A673 (cell line): ENCODE results near the gene SOX14. TPM values are rescaled to one million over a fixed set of nuclear protein-coding genes. Genes with fewer than 3 reads are reported as not detected.

Experiments
- BruUV-seq: library from RNA; stranded (reverse); fragments of 400-500 nt; replicated peaks from 2 replicates; lab custom pipeline; 2021; lab: Mats Ljungman, UMichigan
- CTCF ChIA-PET: fragments of 300-600 bp; sonication (Branson Sonifier 250); formaldehyde crosslinking; loops from one replicate; lab custom pipeline; 2022; ENCODE audit warnings: antibody characterized with exemption; lab: Charles Lee
- POLR2A ChIA-PET: fragments of 300-600 bp; sonication (Branson Sonifier 250); formaldehyde crosslinking; loops from one replicate; lab custom pipeline; 2022; ENCODE audit warnings: antibody characterized with exemption; ENCODE audit not compliant: low non-redundant PET; lab: Charles Lee
- DNase-seq: peaks from one replicate; pipeline ENCODE4 v3.0.0-alpha.2; 2015; ENCODE audit warnings: low spot score
- H3K27ac ChIP-seq: fragments of 200-600 bp; sonication (generic); 2 replicates; pipeline ENCODE4 v1.5.1; 2016; ENCODE audit warnings: mixed run types, low read depth, mild to moderate bottlenecking, mixed read lengths, antibody characterized with exemption, low read length; ENCODE audit not compliant: poor library complexity, severe bottlenecking
- H3K27me3 ChIP-seq: fragments of 200-600 bp; sonication (generic); replicated peaks from 2 replicates; pipeline ENCODE4 v1.6.1; 2017; ENCODE audit warnings: mixed run types, low read depth, mild to moderate bottlenecking, mixed read lengths, antibody characterized with exemption, low read length; ENCODE audit not compliant: insufficient read depth, poor library complexity
- H3K36me3 ChIP-seq: fragments of 200-600 bp; sonication (generic); 2 replicates; pipeline ENCODE4 v1.6.1; 2016; ENCODE audit warnings: mixed run types, mild to moderate bottlenecking, mixed read lengths, antibody characterized with exemption, low read length; ENCODE audit not compliant: insufficient read depth, poor library complexity, severe bottlenecking
- H3K4me1 ChIP-seq: fragments of 200-600 bp; sonication (generic); 2 replicates; pipeline ENCODE4 v1.6.1; 2017; ENCODE audit warnings: mixed run types, mild to moderate bottlenecking, mixed read lengths, antibody characterized with exemption, low read length; ENCODE audit not compliant: insufficient read depth, poor library complexity, severe bottlenecking
- H3K4me3 ChIP-seq: fragments of 200-600 bp; sonication (generic); 2 replicates; pipeline ENCODE4 v1.5.1; 2016; ENCODE audit warnings: low read depth, mixed run types, mild to moderate bottlenecking, mixed read lengths, low read length; ENCODE audit not compliant: poor library complexity, severe bottlenecking
- H3K9me3 ChIP-seq: fragments of 200-600 bp; sonication (generic); 2 replicates; pipeline ENCODE4 v1.6.1; 2016; ENCODE audit warnings: mixed run types, low read depth, mild to moderate bottlenecking, mixed read lengths, antibody characterized with exemption, low read length; ENCODE audit not compliant: poor library complexity, severe bottlenecking
- CTCF ChIP-seq: fragments of 300-800, 200-600 bp; sonication (generic); conservative IDR thresholded peaks from 2 replicates; pipeline ENCODE4 v1.5.1; 2017; ENCODE audit warnings: low read depth, mild to moderate bottlenecking, antibody characterized with exemption, low read length, moderate library complexity, mixed read lengths
- EZH2 ChIP-seq: fragments of 200-600 bp; sonication (generic); IDR thresholded peaks from 2 replicates; pipeline ENCODE4 v1.6.1; 2017; ENCODE audit warnings: borderline replicate concordance, low read depth, mild to moderate bottlenecking, mixed read lengths, antibody characterized with exemption, low read length; ENCODE audit not compliant: poor library complexity, severe bottlenecking
- intact Hi-C: fragments of 100-400 bp; cut with micrococcal nuclease; formaldehyde crosslinking; loops from one replicate; pipeline ENCODE4 v1.10.0; 2022; ENCODE audit not compliant: unreplicated experiment
- total RNA-seq: library from RNA; stranded (reverse); gene quantifications from 2 replicates; pipeline ENCODE4 v1.2.3, GENCODE V29; 2021

SOX14 gene
- total RNA-seq, 1 experiment from 2014 or later, result not detected

- no peak for TF ChIP-seq CTCF
- TF ChIP-seq EZH2, result peak; percentile 78
- no TSS peak for BruUV-seq
- H3K4me3 ChIP-seq, result no peak overlapping the region
- no peak overlapping the region for H3K27ac ChIP-seq
- peaks cover 4% of the 10 kb centered on the region for H3K4me1 ChIP-seq
- H3K36me3 ChIP-seq, result no peaks in the 10 kb centered on the region
- peaks cover 100% of the 10 kb centered on the region for H3K27me3 ChIP-seq
- DNase-seq, result no peak
- CTCF ChIA-PET, result no interaction called here
- POLR2A ChIA-PET, result no interaction called here
- intact Hi-C loops, result loop anchor here (10.0 kb wide), 1 partner anchor 661 kb away; no protein-coding TSS in a partner anchor
- no peaks in the 10 kb centered on the region for H3K9me3 ChIP-seq
These were observed 2.1 kb downstream of the SOX14 start for GRCh38 chr3:137766041-137766875.

- Histone ChIP-seq H3K27ac (no peak overlapping the region), H3K36me3 (no peaks in the 10 kb centered on the region), H3K4me3 (no peak overlapping the region), H3K4me1 (peaks cover 4% of the 10 kb centered on the region), H3K27me3 (peaks cover 100% of the 10 kb centered on the region), H3K9me3 (no peaks in the 10 kb centered on the region)
- BruUV-seq, result no TSS peak
- DNase-seq, result no peak
- POLR2A ChIA-PET, result no interaction called here
- TF ChIP-seq CTCF (no peak), EZH2 (peak; percentile 69)
- intact Hi-C loops, result loop anchor here (10.0 kb wide), 1 partner anchor 662 kb away; no protein-coding TSS in a partner anchor
- CTCF ChIA-PET, result no interaction called here
These were observed 2.9 kb downstream of the SOX14 start for GRCh38 chr3:137766876-137767537.

GRCh38 chr3:137767538-137768360, 3.6 kb downstream of the SOX14 start:
- ChIA-PET POLR2A (no interaction called here), CTCF (no interaction called here)
- Histone ChIP-seq H3K27ac (no peak overlapping the region), H3K27me3 (peaks cover 100% of the 10 kb centered on the region), H3K4me1 (peaks cover 4% of the 10 kb centered on the region), H3K9me3 (no peaks in the 10 kb centered on the region), H3K36me3 (no peaks in the 10 kb centered on the region), H3K4me3 (no peak overlapping the region)
- BruUV-seq, result no TSS peak
- TF ChIP-seq CTCF (no peak), EZH2 (peak; percentile 49)
- intact Hi-C loops, result loop anchor here (10.0 kb wide), 1 partner anchor 663 kb away; no protein-coding TSS in a partner anchor
- DNase-seq, result no peak
